PC-9 (cell line): Measurements from ENCODE around the gene C14orf93. TPM values are rescaled to one million over a fixed set of nuclear protein-coding genes. Genes with fewer than 3 reads are reported as not detected.
A peak's percentile ranks its signal among the peaks of the same experiment; 100 is the strongest.

Experiments used
- BruUV-seq: library from RNA; stranded (reverse); fragments of 400-500 nt; replicated peaks from 2 replicates; lab custom pipeline; 2021; lab: Mats Ljungman, UMichigan
- CTCF ChIA-PET: fragments of 300-600 bp; sonication (Branson Sonifier 250); formaldehyde crosslinking; loops from one replicate; lab custom pipeline; 2022; ENCODE audit warnings: antibody characterized with exemption; lab: Charles Lee
- POLR2A ChIA-PET: fragments of 300-600 bp; sonication (Branson Sonifier 250); formaldehyde crosslinking; loops from one replicate; lab custom pipeline; 2022; ENCODE audit warnings: antibody characterized with exemption; ENCODE audit not compliant: unreplicated experiment; lab: Charles Lee
- DNase-seq, 2 experiments: peaks; one replicate each; pipeline versions ENCODE4 v3.0.0 to v3.0.0-alpha.2; 2015 to 2022; ENCODE audit warnings: mixed read lengths in 1 of 2
- H2AFZ ChIP-seq: fragments of 200-600 bp; sonication (generic); 2 replicates; pipeline ENCODE4 v1.8.1; 2017; ENCODE audit warnings: antibody characterized with exemption
- H3F3A ChIP-seq: fragments of 200-600 bp; sonication (generic); 2 replicates; pipeline ENCODE4 v1.8.1; 2017; ENCODE audit warnings: antibody characterized with exemption, mild to moderate bottlenecking, low read depth; ENCODE audit not compliant: insufficient read depth
- H3K27ac ChIP-seq: fragments of 200-600 bp; sonication (generic); 2 replicates; pipeline ENCODE4 v1.6.1; 2016; ENCODE audit warnings: mixed run types
- H3K27me3 ChIP-seq: fragments of 200-600 bp; sonication (generic); 2 replicates; pipeline ENCODE4 v1.6.1; 2016; ENCODE audit warnings: low read depth, mixed run types; ENCODE audit not compliant: insufficient read depth
- H3K36me3 ChIP-seq: fragments of 200-600 bp; sonication (generic); 2 replicates; pipeline ENCODE4 v1.6.1; 2016; ENCODE audit warnings: low read depth, mixed run types
- H3K4me1 ChIP-seq: fragments of 200-600 bp; sonication (generic); replicated peaks from 2 replicates; pipeline ENCODE4 v1.6.1; 2016; ENCODE audit warnings: mixed run types; ENCODE audit not compliant: insufficient read depth
- H3K4me2 ChIP-seq: fragments of 200-600 bp; sonication (generic); 2 replicates; pipeline ENCODE4 v1.6.1; 2017; ENCODE audit warnings: mixed run types
- H3K4me3 ChIP-seq: fragments of 200-600 bp; sonication (generic); 2 replicates; pipeline ENCODE4 v1.6.1; 2016; ENCODE audit warnings: mixed run types
- H3K79me2 ChIP-seq: fragments of 200-600 bp; sonication (generic); 2 replicates; pipeline ENCODE4 v1.6.1; 2017; ENCODE audit warnings: low read depth, mixed run types
- H3K9me2 ChIP-seq: fragments of 200-600 bp; sonication (generic); 2 replicates; pipeline ENCODE4 v1.8.1; 2017; ENCODE audit warnings: mild to moderate bottlenecking; ENCODE audit not compliant: insufficient read depth
- H3K9me3 ChIP-seq: fragments of 200-600 bp; sonication (generic); 2 replicates; pipeline ENCODE4 v1.8.1; 2016; ENCODE audit warnings: low read depth; ENCODE audit not compliant: insufficient read depth
- H4K20me1 ChIP-seq: fragments of 200-600 bp; sonication (generic); 2 replicates; pipeline ENCODE4 v1.8.1; 2017; ENCODE audit not compliant: insufficient read depth
- EZH2 ChIP-seq: fragments of 200-600 bp; sonication (generic); IDR thresholded peaks from 2 replicates; pipeline ENCODE4 v1.8.0; 2017; ENCODE audit warnings: antibody characterized with exemption, low read depth
- intact Hi-C: fragments of 100-400 bp; cut with micrococcal nuclease; formaldehyde crosslinking; loops from one replicate; pipeline ENCODE4 v1.10.0; 2022; ENCODE audit not compliant: unreplicated experiment
- total RNA-seq: library from RNA; stranded (reverse); gene quantifications from 2 replicates; pipeline ENCODE4 v1.2.3, GENCODE V29; 2021
- TF ChIP-seq, protein P1 (sequence below): fragments of 200-600 bp; sonication (generic); conservative IDR thresholded peaks from 2 replicates; pipeline ENCODE4 v1.6.1; 2017; ENCODE audit warnings: mixed run types, antibody characterized with exemption, mild to moderate bottlenecking, moderate library complexity

The C14orf93 gene
- total RNA-seq, 1 experiment from 2014 or later: 13.9 TPM

DNA sequence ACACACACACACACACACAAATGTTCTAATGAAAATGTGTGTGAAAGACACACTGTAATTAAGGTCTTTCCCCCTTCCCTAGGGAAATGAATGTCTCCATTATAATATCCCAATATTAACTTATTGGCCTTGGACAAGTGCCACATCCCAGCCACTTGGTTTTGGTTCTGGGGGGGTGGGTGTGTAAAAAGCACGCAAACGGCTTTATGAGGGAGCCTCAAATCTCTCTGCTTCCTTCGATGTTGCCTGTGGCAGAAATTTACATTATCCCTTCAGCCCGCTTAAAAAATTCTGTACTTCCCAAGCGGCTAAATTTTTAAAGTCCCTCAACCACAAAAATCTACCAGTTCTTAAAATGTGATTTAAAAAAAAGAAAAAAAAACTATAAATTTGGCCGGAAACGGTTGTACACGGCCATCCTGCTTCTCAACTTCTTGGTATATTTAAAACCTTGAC lies 432 bp downstream of the C14orf93 start:
- Histone ChIP-seq H3K9me3 (no peaks in the 10 kb centered on the region), H4K20me1 (no peaks in the 10 kb centered on the region), H3K79me2 (no peaks in the 10 kb centered on the region; the same call in 1 of the 2 replicates), H2AFZ (peak overlapping the region; percentile 92), H3K4me2 (peak overlapping the region; percentile 84), H3K36me3 (no peaks in the 10 kb centered on the region), H3K27ac (peak overlapping the region; percentile 56), H3K9me2 (no peaks in the 10 kb centered on the region), H3K4me1 (peaks cover 34% of the 10 kb centered on the region), H3K4me3 (peak overlapping the region; percentile 75), H3K27me3 (no peaks in the 10 kb centered on the region), H3F3A (peaks cover 25% of the 10 kb centered on the region; the same call in 1 of the 2 replicates)
- ChIA-PET POLR2A (no interaction called here), CTCF (no interaction called here)
- BruUV-seq: TSS peak; percentile 79
- TF ChIP-seq, protein P1, sequence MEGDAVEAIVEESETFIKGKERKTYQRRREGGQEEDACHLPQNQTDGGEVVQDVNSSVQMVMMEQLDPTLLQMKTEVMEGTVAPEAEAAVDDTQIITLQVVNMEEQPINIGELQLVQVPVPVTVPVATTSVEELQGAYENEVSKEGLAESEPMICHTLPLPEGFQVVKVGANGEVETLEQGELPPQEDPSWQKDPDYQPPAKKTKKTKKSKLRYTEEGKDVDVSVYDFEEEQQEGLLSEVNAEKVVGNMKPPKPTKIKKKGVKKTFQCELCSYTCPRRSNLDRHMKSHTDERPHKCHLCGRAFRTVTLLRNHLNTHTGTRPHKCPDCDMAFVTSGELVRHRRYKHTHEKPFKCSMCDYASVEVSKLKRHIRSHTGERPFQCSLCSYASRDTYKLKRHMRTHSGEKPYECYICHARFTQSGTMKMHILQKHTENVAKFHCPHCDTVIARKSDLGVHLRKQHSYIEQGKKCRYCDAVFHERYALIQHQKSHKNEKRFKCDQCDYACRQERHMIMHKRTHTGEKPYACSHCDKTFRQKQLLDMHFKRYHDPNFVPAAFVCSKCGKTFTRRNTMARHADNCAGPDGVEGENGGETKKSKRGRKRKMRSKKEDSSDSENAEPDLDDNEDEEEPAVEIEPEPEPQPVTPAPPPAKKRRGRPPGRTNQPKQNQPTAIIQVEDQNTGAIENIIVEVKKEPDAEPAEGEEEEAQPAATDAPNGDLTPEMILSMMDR: no peak
- TF ChIP-seq EZH2: no peak
- no peak for DNase-seq
- intact Hi-C loops: no loop called here

DNA sequence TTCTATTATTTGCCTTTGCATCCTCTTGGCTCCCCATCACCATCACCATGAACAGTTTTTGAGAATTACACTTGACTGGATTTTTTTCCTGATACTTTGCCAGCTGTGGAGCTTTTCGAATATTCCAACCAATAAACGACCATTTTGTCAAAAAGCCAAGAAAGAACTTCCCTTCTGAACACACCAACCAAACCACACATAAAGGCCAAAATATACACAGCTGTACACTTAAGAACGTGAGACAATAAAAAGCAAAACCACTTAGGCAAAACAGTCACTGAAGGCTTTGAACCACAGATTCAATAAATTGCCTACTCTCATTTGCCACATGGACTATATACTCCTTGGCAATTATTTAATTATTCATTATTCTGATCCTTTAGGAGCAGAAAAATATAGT lies 1.1 kb downstream of the C14orf93 start:
- no peaks in the 10 kb centered on the region for H3K36me3 ChIP-seq
- ChIA-PET POLR2A (no interaction called here), CTCF (no interaction called here)
- no peak for DNase-seq
- TF ChIP-seq, protein P1: no peak
- no peak for TF ChIP-seq EZH2
- intact Hi-C loops: no loop called here
- H2AFZ ChIP-seq: no peak overlapping the region
- peaks cover 25% of the 10 kb centered on the region; the same call in 1 of the 2 replicates for H3F3A ChIP-seq
- H3K4me2 ChIP-seq: peak overlapping the region; percentile 84
- H4K20me1 ChIP-seq: no peaks in the 10 kb centered on the region
- no peaks in the 10 kb centered on the region for H3K27me3 ChIP-seq
- BruUV-seq: no TSS peak
- no peaks in the 10 kb centered on the region; the same call in 1 of the 2 replicates for H3K79me2 ChIP-seq
- H3K9me2 ChIP-seq: no peaks in the 10 kb centered on the region
- no peak overlapping the region for H3K27ac ChIP-seq
- peak overlapping the region; percentile 75; the same call in 1 of the 2 replicates for H3K4me3 ChIP-seq
- H3K4me1 ChIP-seq: peaks cover 34% of the 10 kb centered on the region
- no peaks in the 10 kb centered on the region for H3K9me3 ChIP-seq

DNA sequence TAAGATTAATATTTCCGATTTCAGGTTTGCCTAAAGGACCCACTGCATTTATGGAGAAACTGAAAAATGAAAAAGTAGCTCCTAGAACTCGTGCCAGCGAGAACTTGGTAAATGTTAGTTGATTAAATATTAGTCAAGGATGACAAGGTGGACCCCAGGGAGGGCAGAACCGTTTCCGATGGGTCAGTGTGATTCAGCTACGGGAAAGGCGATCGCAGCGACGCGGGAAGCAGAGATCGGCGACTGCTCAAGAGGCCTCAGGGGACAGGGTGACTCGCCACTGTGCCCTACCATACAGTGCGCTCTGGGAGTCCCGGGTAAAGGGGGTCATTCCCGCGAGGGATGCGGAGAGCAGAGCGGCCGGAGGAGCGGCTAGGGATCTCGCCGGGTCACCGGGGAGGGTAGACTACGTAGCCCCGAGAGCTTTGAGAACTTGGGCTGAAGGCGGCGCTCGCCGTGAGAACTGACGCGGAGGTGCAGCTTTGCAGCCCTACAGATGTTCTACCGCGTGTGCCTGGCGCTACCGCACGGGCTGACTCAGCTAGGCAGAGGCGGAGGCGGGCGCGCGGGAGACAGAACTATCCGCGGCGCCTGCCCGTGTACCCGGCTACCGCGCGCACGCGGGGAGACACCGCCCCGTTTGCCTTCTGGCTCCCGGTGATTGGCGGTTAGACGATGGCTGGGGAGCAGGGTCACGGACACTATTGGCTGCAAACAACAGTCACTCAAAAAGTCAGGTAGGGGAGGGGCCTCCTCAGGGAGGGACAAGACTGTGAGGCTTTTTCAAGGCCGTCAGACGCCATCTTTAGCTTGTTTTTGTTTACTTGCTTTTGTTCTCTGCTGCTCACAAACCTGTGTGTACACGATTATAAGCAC lies 3.2 kb downstream of the C14orf93 start:
- no peaks in the 10 kb centered on the region for H3K27me3 ChIP-seq
- H3K27ac ChIP-seq: peak overlapping the region; percentile 74
- intact Hi-C loops: no loop called here
- H3K79me2 ChIP-seq: no peaks in the 10 kb centered on the region; the same call in 1 of the 2 replicates
- peaks cover 34% of the 10 kb centered on the region for H3K4me1 ChIP-seq
- peak overlapping the region; percentile 93 for H3K4me2 ChIP-seq
- H3K9me3 ChIP-seq: no peaks in the 10 kb centered on the region
- ChIA-PET POLR2A (interaction anchor here (0.5 to 0.7 kb wide), 4 partner anchors 12 to 276 kb away, joined by 3 to 4 read pairs (median 3); partner anchors contain the start of gene PSMB5), CTCF (interaction anchor here (0.6 to 1.6 kb wide), 7 partner anchors 12 to 294 kb away, joined by 3 to 21 read pairs (median 3); partner anchors contain the start of gene AJUBA)
- peak overlapping the region; percentile 93 for H2AFZ ChIP-seq
- no peaks in the 10 kb centered on the region for H4K20me1 ChIP-seq
- H3K36me3 ChIP-seq: no peaks in the 10 kb centered on the region
- BruUV-seq: TSS peak; percentile 5
- peak overlapping the region; percentile 74 for H3K4me3 ChIP-seq
- peaks cover 25% of the 10 kb centered on the region; the same call in 1 of the 2 replicates for H3F3A ChIP-seq
- peak; percentile 86 to 92 for DNase-seq
- H3K9me2 ChIP-seq: no peaks in the 10 kb centered on the region
- no peak for TF ChIP-seq EZH2
